ENCODE data around the gene MAFF. TPM values are rescaled to one million over a fixed set of nuclear protein-coding genes. Genes with fewer than 3 reads are reported as not detected.
"Not testable (repeated sequence)": the region's sequence is repeated elsewhere in the genome, so short reads cannot be mapped to it uniquely, and the experiment has no call there.

Gene MAFF
- total RNA-seq, 2 experiments from 2014 or later, result 15.3 to 16.4 TPM

- peaks cover 46% of the 10 kb centered on the region for H3K4me1 Mint-ChIP-seq
- H3K36me3 Mint-ChIP-seq (ENCODE audit: low read depth), result peaks cover 14% of the 10 kb centered on the region
- ChIA-PET POLR2A (interaction anchor here (1.5 kb wide), 1 partner anchor 29 kb away, joined by 3 read pairs; no protein-coding TSS in a partner anchor), CTCF (no interaction called here)
- peak overlapping the region; percentile 25 for H3K27ac Mint-ChIP-seq
- H3K27me3 Mint-ChIP-seq, result no peaks in the 10 kb centered on the region
- no peak overlapping the region for H3K4me3 Mint-ChIP-seq
- DNase-seq, result no peak
- no peaks in the 10 kb centered on the region for H3K9me3 Mint-ChIP-seq
These were observed 29.6 kb upstream of the MAFF start for GRCh38 chr22:38171927-38172831.

- peak; percentile 64 for DNase-seq
- Mint-ChIP-seq H3K27me3 (no peaks in the 10 kb centered on the region), H3K4me3 (no peak overlapping the region), H3K4me1 (peaks cover 54% of the 10 kb centered on the region), H3K27ac (peak overlapping the region; percentile 25), H3K36me3 (ENCODE audit: low read depth) (peaks cover 11% of the 10 kb centered on the region), H3K9me3 (no peaks in the 10 kb centered on the region)
- ChIA-PET CTCF (no interaction called here), POLR2A (interaction anchor here (0.7 to 1.0 kb wide), 2 partner anchors 9 to 28 kb away, joined by 3 read pairs; partner anchors contain the start of gene PLA2G6)
These were observed 28.8 kb upstream of the MAFF start for GRCh38 chr22:38172832-38173640.

- H3K36me3 Mint-ChIP-seq (ENCODE audit: low read depth), result peaks cover 11% of the 10 kb centered on the region
- no peak overlapping the region for H3K4me3 Mint-ChIP-seq
- H3K27me3 Mint-ChIP-seq, result no peaks in the 10 kb centered on the region
- H3K4me1 Mint-ChIP-seq, result peaks cover 58% of the 10 kb centered on the region
- H3K9me3 Mint-ChIP-seq, result no peaks in the 10 kb centered on the region
- ChIA-PET CTCF (no interaction called here), POLR2A (interaction anchor here (0.7 to 1.0 kb wide), 2 partner anchors 8 to 28 kb away, joined by 3 read pairs; partner anchors contain the start of gene PLA2G6)
- DNase-seq, result no peak
- H3K27ac Mint-ChIP-seq, result no peak overlapping the region
These were observed 28.2 kb upstream of the MAFF start for GRCh38 chr22:38173641-38173906.

DNA sequence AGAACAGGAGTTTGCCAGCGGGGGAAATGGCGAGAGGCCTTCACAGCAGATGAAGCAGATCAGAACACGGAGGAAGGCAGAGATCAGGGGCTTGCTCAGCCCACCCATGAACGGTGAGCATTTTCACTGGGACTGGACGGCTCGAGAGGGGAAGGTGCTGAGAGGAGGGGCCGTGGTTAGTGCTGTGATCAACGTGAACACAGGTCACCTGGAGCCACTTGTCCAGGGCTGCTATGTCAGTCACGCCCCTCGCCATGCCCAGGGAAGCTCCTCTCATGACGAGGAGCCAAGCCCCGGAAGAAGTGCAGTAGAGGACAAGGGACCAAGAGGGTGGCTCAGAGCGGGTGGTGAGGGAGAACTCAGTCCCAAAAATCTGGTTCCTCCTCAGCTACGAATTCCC is 27.2 kb upstream of the MAFF start:
- H3K4me1 Mint-ChIP-seq, result peaks cover 66% of the 10 kb centered on the region
- POLR2A ChIA-PET, result interaction anchor here (0.8 kb wide), 1 partner anchor 27 kb away, joined by 3 read pairs; the partner anchor contains the start of gene MAFF
- no peaks in the 10 kb centered on the region for H3K27me3 Mint-ChIP-seq
- CTCF ChIA-PET, result no interaction called here
- H3K27ac Mint-ChIP-seq, result no peak overlapping the region
- H3K9me3 Mint-ChIP-seq, result no peaks in the 10 kb centered on the region
- no peak overlapping the region for H3K4me3 Mint-ChIP-seq
- peaks cover 14% of the 10 kb centered on the region for H3K36me3 Mint-ChIP-seq (ENCODE audit: low read depth)
- DNase-seq, result no peak

DNA sequence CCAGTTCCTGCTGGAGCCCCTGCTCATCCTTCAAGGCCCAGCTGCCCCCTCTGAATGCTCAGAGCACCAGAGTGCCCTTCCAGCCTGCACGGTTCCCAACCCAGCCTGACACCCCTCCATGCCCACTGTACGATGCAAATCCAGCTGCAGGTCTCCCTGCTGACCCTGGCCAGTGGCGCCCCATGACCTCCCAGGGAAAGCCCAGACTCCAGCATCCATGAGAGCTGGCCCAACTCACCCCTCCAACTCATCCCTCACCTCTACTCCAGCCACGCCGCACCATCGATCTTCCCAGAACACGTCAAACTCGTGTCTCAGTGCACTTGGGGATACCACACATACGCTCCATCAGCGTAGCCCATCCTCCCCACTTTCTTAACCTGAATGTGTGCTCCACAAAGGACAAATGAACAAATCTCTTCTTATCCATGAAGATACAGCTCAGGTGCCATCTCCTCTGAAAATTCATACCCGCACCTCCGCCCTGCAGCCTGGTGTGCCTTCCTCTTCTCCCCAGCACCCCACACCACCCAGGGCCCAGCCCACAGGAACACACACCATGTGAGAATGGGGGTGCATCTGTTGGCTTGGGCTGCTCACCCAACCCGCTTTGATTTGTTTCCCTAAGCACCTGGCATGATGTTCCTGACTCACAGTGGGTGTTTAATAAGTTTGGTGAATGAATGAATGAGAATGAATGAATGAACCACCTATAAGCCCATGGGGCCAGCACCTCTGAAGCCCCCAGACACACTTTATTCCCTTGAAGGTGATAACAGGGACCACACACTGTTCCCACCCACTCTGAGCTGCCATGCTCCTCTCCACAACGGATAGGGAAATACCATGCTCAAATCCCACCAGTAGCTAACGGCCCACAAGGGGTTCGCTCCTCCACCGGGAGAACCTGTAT is 26.3 kb upstream of the MAFF start:
- no peak for DNase-seq
- Mint-ChIP-seq H3K4me1 (peaks cover 75% of the 10 kb centered on the region), H3K4me3 (no peak overlapping the region), H3K36me3 (ENCODE audit: low read depth) (peaks cover 14% of the 10 kb centered on the region), H3K27ac (peak overlapping the region; percentile 68), H3K9me3 (no peaks in the 10 kb centered on the region), H3K27me3 (no peaks in the 10 kb centered on the region)
- POLR2A ChIA-PET, result interaction anchor here (0.8 to 4.1 kb wide), 6 partner anchors 11 to 38 kb away, joined by 3 to 46 read pairs (median 3); partner anchors contain the start of gene MAFF
- CTCF ChIA-PET, result interaction anchor here (0.6 kb wide), 1 partner anchor 313 kb away, joined by 4 read pairs; no protein-coding TSS in a partner anchor

DNA sequence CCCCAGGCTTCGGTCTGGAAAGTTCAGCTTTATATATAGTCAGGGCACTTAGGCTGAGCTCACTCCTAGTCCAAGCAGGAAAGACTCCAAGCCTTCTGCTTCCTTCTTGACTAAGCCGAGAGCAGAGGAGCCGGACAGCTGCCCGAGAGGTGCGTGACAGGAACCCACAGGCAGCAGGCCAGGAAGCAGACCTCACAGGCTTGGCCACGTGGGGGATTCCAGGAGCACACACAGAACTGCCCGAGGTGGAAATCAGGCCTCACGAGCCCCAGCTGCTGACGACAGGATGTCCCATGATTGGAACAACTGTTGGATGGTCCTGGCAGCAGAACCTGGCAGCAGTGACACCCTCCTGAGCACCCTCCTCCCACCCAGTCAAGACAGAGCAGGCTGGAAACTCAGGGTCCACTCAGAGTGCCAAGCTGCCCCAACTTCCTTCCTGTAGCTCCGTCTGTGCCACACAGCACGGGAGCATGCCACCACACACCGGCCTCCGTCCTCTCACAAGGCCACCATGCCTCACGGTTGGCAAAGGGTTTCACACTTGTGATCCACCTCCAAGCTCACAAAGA is 25.5 kb upstream of the MAFF start:
- Mint-ChIP-seq H3K9me3 (no peaks in the 10 kb centered on the region), H3K27ac (peak overlapping the region; percentile 68), H3K4me3 (peak overlapping the region; percentile 23), H3K4me1 (peaks cover 83% of the 10 kb centered on the region), H3K36me3 (ENCODE audit: low read depth) (peaks cover 17% of the 10 kb centered on the region), H3K27me3 (no peaks in the 10 kb centered on the region)
- DNase-seq, result peak; percentile 62
- ChIA-PET POLR2A (interaction anchor here (0.8 to 4.1 kb wide), 5 partner anchors 17 to 39 kb away, joined by 3 to 46 read pairs (median 3); partner anchors contain the start of gene MAFF), CTCF (no interaction called here)

DNA sequence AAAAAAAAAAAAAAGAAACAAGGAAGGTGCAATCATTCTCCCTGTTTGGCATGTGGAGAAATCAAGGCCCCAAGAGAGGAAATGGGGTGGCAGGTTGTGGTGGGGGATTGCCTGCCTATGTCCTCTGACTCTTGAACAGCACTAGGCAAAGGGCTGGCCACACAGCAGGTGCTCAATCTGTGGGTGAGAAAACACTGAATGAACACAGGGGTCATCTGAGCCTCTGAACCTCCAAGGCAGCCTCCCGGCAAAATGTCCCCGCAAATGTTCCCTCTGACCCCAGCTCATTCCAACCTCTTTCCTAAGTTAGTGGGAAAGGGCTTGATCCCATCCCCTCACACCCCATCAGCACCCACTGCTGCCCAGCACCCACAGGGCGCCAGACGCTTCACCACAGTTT is 24.8 kb upstream of the MAFF start:
- Mint-ChIP-seq H3K27ac (peak overlapping the region; percentile 68), H3K4me1 (peaks cover 87% of the 10 kb centered on the region), H3K36me3 (ENCODE audit: low read depth) (peaks cover 18% of the 10 kb centered on the region), H3K4me3 (no peak overlapping the region), H3K27me3 (no peaks in the 10 kb centered on the region), H3K9me3 (no peaks in the 10 kb centered on the region)
- no peak for DNase-seq
- CTCF ChIA-PET, result no interaction called here
- POLR2A ChIA-PET, result interaction anchor here (1.5 to 4.1 kb wide), 3 partner anchors 18 to 39 kb away, joined by 3 to 46 read pairs (median 5); partner anchors contain the start of gene MAFF

DNA sequence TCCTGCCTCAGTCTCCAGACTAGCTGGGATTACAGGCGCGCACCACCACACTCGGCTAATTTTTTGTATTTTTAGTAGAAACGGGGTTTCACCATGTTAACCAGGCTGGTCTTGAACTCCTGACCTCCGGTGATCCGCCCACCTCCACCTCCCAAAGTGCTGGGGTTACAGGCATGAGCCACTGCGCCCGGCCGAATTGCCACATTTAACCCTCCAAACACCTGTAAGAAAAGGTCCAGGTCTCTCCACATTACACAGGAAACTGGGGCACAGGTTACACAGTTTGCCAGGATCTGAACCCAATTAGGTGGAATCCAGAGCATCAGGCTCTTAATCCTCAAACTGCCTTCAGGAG is 24.2 kb upstream of the MAFF start:
- Mint-ChIP-seq H3K36me3 (ENCODE audit: low read depth) (peaks cover 18% of the 10 kb centered on the region), H3K27ac (peak overlapping the region; percentile 49), H3K4me1 (peaks cover 87% of the 10 kb centered on the region)
- H3K9me3 Mint-ChIP-seq, CTCF ChIA-PET, DNase-seq, H3K27me3 Mint-ChIP-seq, H3K4me3 Mint-ChIP-seq: not testable (repeated sequence)
- POLR2A ChIA-PET, result interaction anchor here (1.2 to 4.1 kb wide), 3 partner anchors 13 to 34 kb away, joined by 3 to 46 read pairs (median 3); partner anchors contain the start of gene MAFF

DNA sequence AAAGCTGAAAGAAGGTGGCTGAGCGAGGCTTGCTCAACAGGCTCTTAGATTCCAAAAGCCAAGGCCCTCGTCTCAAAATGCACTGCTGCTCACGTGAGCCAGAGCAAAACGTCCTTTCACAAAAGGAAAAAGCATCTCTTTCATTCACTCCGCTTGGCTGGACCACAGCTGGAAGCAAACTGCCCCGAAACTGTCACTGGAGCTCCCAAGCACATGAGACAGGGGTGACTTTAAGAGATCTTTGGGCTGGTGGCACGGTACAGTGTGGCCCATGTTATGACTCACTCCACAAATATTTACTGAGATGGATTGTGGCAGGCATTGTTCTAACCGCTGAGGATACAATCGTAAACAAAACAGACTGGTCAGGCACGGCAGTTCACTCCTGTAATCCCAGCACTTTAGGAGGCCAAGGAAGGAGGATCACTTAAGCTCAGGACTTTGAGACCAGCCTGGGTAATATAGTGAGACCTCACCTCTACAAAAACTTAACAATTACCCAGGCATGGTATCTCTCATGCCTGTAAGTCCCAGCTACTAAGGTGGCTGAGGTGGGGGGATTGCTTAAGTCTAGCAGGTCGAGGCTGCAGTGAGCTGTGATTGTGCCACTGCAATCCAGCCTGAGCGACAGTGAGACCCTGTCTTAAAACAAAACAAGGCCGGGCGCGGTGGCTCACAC is 23.7 kb upstream of the MAFF start:
- Mint-ChIP-seq H3K4me1 (peaks cover 87% of the 10 kb centered on the region), H3K27me3 (no peaks in the 10 kb centered on the region), H3K4me3 (no peak overlapping the region), H3K36me3 (ENCODE audit: low read depth) (peaks cover 18% of the 10 kb centered on the region), H3K9me3 (no peaks in the 10 kb centered on the region), H3K27ac (peak overlapping the region; percentile 49)
- DNase-seq, result no peak
- CTCF ChIA-PET, result no interaction called here
- POLR2A ChIA-PET, result interaction anchor here (1.2 to 4.1 kb wide), 4 partner anchors 14 to 37 kb away, joined by 3 to 46 read pairs (median 3); partner anchors contain the start of gene MAFF

DNA sequence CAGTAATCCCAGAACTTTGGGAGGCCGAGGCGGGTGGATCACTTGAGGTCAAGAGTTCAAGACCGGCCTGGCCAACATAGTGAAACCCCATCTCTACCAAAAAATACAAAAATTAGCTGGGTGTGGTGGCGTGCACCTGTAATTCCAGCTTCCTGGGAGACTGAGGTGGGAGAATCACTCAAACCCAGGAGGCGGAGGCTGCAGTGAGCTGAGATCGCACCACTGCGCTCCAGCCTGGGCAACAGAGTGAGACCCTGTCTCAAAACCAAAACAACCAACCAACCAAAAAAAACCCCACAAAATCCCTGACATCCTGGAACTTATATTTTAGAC is 23.2 kb upstream of the MAFF start:
- not testable (repeated sequence) for H3K9me3 Mint-ChIP-seq, DNase-seq, H3K4me3 Mint-ChIP-seq, H3K27me3 Mint-ChIP-seq
- H3K36me3 Mint-ChIP-seq (ENCODE audit: low read depth), result peaks cover 18% of the 10 kb centered on the region
- ChIA-PET CTCF (interaction anchor here (0.7 kb wide), 1 partner anchor 127 kb away, joined by 3 read pairs; no protein-coding TSS in a partner anchor), POLR2A (interaction anchor here (1.2 to 4.1 kb wide), 4 partner anchors 14 to 36 kb away, joined by 3 to 46 read pairs (median 3); partner anchors contain the start of gene MAFF)
- H3K27ac Mint-ChIP-seq, result peak overlapping the region; percentile 73
- peaks cover 82% of the 10 kb centered on the region for H3K4me1 Mint-ChIP-seq

DNA sequence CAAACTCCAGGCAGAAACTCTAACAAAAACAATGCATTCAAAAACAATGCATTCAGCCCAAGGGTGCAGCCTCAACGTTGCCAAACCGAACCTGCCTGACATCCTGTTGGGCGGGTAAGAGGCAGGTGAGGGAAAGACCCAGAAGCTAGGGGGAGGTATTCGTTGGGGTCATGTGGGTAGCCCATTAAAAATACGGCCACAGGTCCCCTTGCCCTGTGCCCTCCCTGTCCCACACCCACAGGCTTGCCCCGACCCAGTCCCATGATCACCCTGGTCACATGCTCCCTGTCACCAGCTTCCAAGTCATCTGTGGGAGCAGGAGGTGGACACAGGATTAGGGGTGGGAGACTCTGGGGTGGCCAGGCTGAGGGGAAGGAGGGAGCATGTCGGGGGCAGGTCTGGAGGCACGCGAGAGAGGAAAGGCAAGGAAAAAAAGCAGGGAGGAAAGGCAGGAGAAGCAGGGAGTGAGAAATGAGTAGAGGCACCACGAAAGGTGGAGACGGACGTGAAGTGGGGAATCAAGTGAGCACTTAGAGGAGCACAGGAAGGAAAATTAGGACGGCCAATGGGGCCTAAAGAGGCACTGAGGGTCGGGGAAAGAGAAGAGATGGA is 20.8 kb upstream of the MAFF start:
- peak overlapping the region; percentile 99 for H3K27ac Mint-ChIP-seq
- peak; percentile 59 for DNase-seq
- no peaks in the 10 kb centered on the region for H3K9me3 Mint-ChIP-seq
- peak overlapping the region; percentile 98 for H3K4me3 Mint-ChIP-seq
- H3K27me3 Mint-ChIP-seq, result peaks cover 8% of the 10 kb centered on the region
- H3K36me3 Mint-ChIP-seq (ENCODE audit: low read depth), result peaks cover 14% of the 10 kb centered on the region
- POLR2A ChIA-PET, result interaction anchor here (0.7 to 3.2 kb wide), 10 partner anchors 8 to 321 kb away, joined by 3 to 93 read pairs (median 4); partner anchors contain the start of gene MAFF
- H3K4me1 Mint-ChIP-seq, result peaks cover 66% of the 10 kb centered on the region
- CTCF ChIA-PET, result interaction anchor here (1.4 to 1.9 kb wide), 3 partner anchors 20 to 66 kb away, joined by 3 to 9 read pairs (median 9); partner anchors contain the start of gene MAFF

Data from activated CD4-positive, alpha-beta memory T cell treated with anti-CD3 and anti-CD28 coated beads, Interleukin-2, amount 10 ng/mL, durations not matched to agents 7 days and 5 days (primary cell).